ENCODE results near the gene GUCY2C.

Gene GUCY2C

DNA sequence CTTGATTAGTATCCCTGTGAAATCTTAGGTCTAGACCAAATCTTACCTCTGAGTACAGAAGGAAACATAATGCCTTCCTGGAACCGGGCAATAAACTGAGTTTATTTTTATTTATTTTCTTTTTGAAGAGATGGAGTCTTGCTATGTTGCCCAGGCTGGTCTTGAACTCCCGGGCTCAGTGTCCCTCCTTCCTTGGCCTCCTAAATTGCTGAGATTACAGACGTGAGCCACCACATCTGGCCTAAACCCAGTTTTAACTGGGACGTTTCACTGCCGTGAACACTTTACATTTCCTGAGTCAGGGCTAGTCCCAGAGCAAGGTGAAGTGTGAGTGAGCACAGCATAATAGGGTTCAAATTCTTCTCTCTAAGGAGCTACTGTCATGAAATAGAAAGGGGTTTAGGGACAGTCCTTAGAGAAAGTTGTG lies 671 bp downstream of the GUCY2C start:
- ChIA-PET POLR2A (no interaction called here), CTCF (no interaction called here)
- Histone ChIP-seq H3K27ac (ENCODE audit: extremely low read depth, low read depth, low read length) (no peak overlapping the region), H3K9me3 (ENCODE audit: control insufficient read depth, insufficient read depth, low read depth, low read length) (no peaks in the 10 kb centered on the region), H3K36me3 (ENCODE audit: control insufficient read depth in 2 of 2, insufficient read depth in 1 of 2, low read length in 2 of 2) (no peaks in the 10 kb centered on the region), H3K4me3 (ENCODE audit: low read depth, low read length) (no peak overlapping the region), H3K4me1 (ENCODE audit: control insufficient read depth, insufficient read depth, low read length) (no peaks in the 10 kb centered on the region)
- TF ChIP-seq KLF17 (tag by site-specific recombination; IDR thresholded peaks at IDR 0.05) = no peak
- TF ChIP-seq ZBTB48 (tag by site-specific recombination; IDR thresholded peaks at IDR 0.05) = no peak
- TF ChIP-seq, protein P1, sequence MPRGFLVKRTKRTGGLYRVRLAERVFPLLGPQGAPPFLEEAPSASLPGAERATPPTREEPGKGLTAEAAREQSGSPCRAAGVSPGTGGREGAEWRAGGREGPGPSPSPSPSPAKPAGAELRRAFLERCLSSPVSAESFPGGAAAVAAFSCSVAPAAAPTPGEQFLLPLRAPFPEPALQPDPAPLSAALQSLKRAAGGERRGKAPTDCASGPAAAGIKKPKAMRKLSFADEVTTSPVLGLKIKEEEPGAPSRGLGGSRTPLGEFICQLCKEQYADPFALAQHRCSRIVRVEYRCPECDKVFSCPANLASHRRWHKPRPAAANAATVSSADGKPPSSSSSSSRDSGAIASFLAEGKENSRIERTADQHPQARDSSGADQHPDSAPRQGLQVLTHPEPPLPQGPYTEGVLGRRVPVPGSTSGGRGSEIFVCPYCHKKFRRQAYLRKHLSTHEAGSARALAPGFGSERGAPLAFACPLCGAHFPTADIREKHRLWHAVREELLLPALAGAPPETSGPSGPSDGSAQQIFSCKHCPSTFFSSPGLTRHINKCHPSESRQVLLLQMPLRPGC (tag by site-specific recombination; IDR thresholded peaks at IDR 0.05) = no peak
- no peak for TF ChIP-seq ZNF521 (tag by site-specific recombination; IDR thresholded peaks at IDR 0.05)
- TF ChIP-seq ZBTB11 (tag by site-specific recombination; conservative IDR thresholded peaks at IDR 0.05; ENCODE audit: low read depth) = no peak
- TF ChIP-seq ZNF292 (tag by site-specific recombination; IDR thresholded peaks at IDR 0.05; ENCODE audit: borderline replicate concordance, low read depth) = no peak
- TF ChIP-seq YY2 (tag by site-specific recombination; IDR thresholded peaks at IDR 0.05) = no peak
- no peak for TF ChIP-seq ZNF37A (tag by site-specific recombination; IDR thresholded peaks at IDR 0.05)
- no peak for TF ChIP-seq ZNF529 (tag by site-specific recombination; IDR thresholded peaks at IDR 0.05; ENCODE audit: insufficient replicate concordance)
- no peak for TF ChIP-seq ZNF623 (tag by site-specific recombination; IDR thresholded peaks at IDR 0.05)
- TF ChIP-seq ZNF121 (tag by site-specific recombination; IDR thresholded peaks at IDR 0.05) = no peak
- TF ChIP-seq ZNF221 (tag by site-specific recombination; IDR thresholded peaks at IDR 0.05; ENCODE audit: borderline replicate concordance) = no peak
- no peak for TF ChIP-seq ZNF776 (tag by site-specific recombination; IDR thresholded peaks at IDR 0.05; ENCODE audit: borderline replicate concordance)
- TF ChIP-seq ZNF280D (tag by site-specific recombination; IDR thresholded peaks at IDR 0.05) = no peak
- TF ChIP-seq ZNF48 (tag by site-specific recombination; IDR thresholded peaks at IDR 0.05) = no peak
- no peak for TF ChIP-seq ZNF133 (tag by site-specific recombination; IDR thresholded peaks at IDR 0.05)
- TF ChIP-seq ZNF350 (tag by site-specific recombination; IDR thresholded peaks at IDR 0.05) = no peak

- no peaks in the 10 kb centered on the region for H3K4me1 ChIP-seq (ENCODE audit: control insufficient read depth, insufficient read depth, low read length)
- no peaks in the 10 kb centered on the region for H3K9me3 ChIP-seq (ENCODE audit: control insufficient read depth, insufficient read depth, low read depth, low read length)
- H3K27ac ChIP-seq (ENCODE audit: extremely low read depth, low read depth, low read length) = no peak overlapping the region
- ChIA-PET CTCF (no interaction called here), POLR2A (no interaction called here)
- no peaks in the 10 kb centered on the region for H3K36me3 ChIP-seq (ENCODE audit: control insufficient read depth in 2 of 2, insufficient read depth in 1 of 2, low read length in 2 of 2)
- H3K4me3 ChIP-seq (ENCODE audit: low read depth, low read length) = no peak overlapping the region
- TF ChIP-seq ZNF280D (tag by site-specific recombination; IDR thresholded peaks at IDR 0.05) (no peak), ZNF324 (tag by site-specific recombination; IDR thresholded peaks at IDR 0.05) (no peak), GFI1B (tag by site-specific recombination; IDR thresholded peaks at IDR 0.05) (no peak), ZNF610 (tag by site-specific recombination; IDR thresholded peaks at IDR 0.05; ENCODE audit: borderline replicate concordance) (no peak)
- TF ChIP-seq, protein P2, sequence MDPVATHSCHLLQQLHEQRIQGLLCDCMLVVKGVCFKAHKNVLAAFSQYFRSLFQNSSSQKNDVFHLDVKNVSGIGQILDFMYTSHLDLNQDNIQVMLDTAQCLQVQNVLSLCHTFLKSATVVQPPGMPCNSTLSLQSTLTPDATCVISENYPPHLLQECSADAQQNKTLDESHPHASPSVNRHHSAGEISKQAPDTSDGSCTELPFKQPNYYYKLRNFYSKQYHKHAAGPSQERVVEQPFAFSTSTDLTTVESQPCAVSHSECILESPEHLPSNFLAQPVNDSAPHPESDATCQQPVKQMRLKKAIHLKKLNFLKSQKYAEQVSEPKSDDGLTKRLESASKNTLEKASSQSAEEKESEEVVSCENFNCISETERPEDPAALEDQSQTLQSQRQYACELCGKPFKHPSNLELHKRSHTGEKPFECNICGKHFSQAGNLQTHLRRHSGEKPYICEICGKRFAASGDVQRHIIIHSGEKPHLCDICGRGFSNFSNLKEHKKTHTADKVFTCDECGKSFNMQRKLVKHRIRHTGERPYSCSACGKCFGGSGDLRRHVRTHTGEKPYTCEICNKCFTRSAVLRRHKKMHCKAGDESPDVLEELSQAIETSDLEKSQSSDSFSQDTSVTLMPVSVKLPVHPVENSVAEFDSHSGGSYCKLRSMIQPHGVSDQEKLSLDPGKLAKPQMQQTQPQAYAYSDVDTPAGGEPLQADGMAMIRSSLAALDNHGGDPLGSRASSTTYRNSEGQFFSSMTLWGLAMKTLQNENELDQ (tag by site-specific recombination; IDR thresholded peaks at IDR 0.05; ENCODE audit: low read depth) = no peak
These were observed 1.4 kb downstream of the GUCY2C start for GRCh38 chr12:14694970-14695369.
